ENCODE results near the gene SPOCK1. TPM values are rescaled to one million over a fixed set of nuclear protein-coding genes. Genes with fewer than 3 reads are reported as not detected.

Gene SPOCK1
- total RNA-seq, 1 experiment from 2014 or later: 10.9 TPM

DNA sequence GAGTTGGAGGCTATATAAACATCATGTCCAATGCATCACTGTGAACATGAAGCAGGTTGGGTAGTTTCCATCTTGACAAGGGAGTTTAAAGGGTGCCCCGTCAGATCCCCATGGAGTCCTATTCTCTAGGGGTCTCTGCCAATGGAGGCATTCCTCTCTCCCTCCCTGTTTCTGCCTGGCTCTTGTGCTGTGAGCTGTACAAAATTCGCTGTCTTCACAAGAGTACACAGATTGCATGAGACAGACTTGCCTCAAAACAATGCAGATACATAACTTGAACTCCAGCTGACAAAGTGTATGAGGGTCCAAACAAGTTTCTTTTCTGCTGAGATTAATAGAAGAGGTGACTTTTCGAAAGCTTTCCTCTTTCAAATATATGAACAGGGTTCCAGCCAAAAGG, 165.2 kb downstream of the SPOCK1 start:
- no peak overlapping the region for H3T11ph ChIP-seq (ENCODE audit: low read length)
- H3K9me3 ChIP-seq (ENCODE audit: control insufficient read depth, low read depth, low read length): no peaks in the 10 kb centered on the region
- H3K9ac ChIP-seq (ENCODE audit: extremely low read depth, insufficient read length, low read length): no peak overlapping the region
- 0 out of 2 replicates have a peak, but pooled peaks cover 2% of the 10 kb centered on the region for H3K4me1 ChIP-seq (ENCODE audit: insufficient read depth, low read length)
- Mint-ChIP-seq H3K4me1 (peaks cover 5 to 8% of the 10 kb centered on the region in 2 experiments; a peak in 3 of 4 replicates), H3K27me3 (ENCODE audit: low read depth) (no peaks in the 10 kb centered on the region), H3K36me3 (ENCODE audit: insufficient read depth in 1 of 3, low read depth in 3 of 3) (no peaks in the 10 kb centered on the region), H3K4me3 (no peak overlapping the region), H3K27ac (no peak overlapping the region), H3K9me3 (no peaks in the 10 kb centered on the region)
- H2BK15ac ChIP-seq (ENCODE audit: low read depth, low read length): no peak overlapping the region
- no peaks in the 10 kb centered on the region for H3K23me2 ChIP-seq (ENCODE audit: insufficient read length, low read depth, low read length, poor library complexity, severe bottlenecking)
- no peak overlapping the region for H3K18ac ChIP-seq (ENCODE audit: insufficient read length, low read depth, low read length)
- no peaks in the 10 kb centered on the region for H3K79me2 ChIP-seq (ENCODE audit: insufficient read depth, low read length)
- no peak overlapping the region for H2BK20ac ChIP-seq (ENCODE audit: low read depth, low read length, poor library complexity, severe bottlenecking)
- H3K79me1 ChIP-seq (ENCODE audit: insufficient read depth, low read depth, low read length, poor library complexity, severe bottlenecking): no peaks in the 10 kb centered on the region
- H2BK5ac ChIP-seq (ENCODE audit: insufficient read length, low read length): no peak overlapping the region
- H3K27ac ChIP-seq (ENCODE audit: insufficient read length, low read depth, low read length): no peak overlapping the region
- H4K91ac ChIP-seq (ENCODE audit: insufficient read length, low read depth, low read length): no peak overlapping the region
- H4K20me1 ChIP-seq (ENCODE audit: control insufficient read depth, insufficient read depth, insufficient read length): no peaks in the 10 kb centered on the region
- no peak overlapping the region for H3K23ac ChIP-seq (ENCODE audit: insufficient read length, low read depth, low read length)
- H4K8ac ChIP-seq (replicated peaks; ENCODE audit: insufficient read length, low read depth, low read length): no peak overlapping the region
- H2BK120ac ChIP-seq (ENCODE audit: low read depth, low read length, poor library complexity, severe bottlenecking): no peak overlapping the region
- H3K4me2 ChIP-seq (ENCODE audit: insufficient read depth, insufficient read length, low read length): no peak overlapping the region
- no peak overlapping the region for H2AFZ ChIP-seq (ENCODE audit: low read length)
- no peak overlapping the region for H3K56ac ChIP-seq (ENCODE audit: insufficient read length, low read depth, low read length)
- H3K27me3 ChIP-seq (ENCODE audit: insufficient read depth, low read length): no peaks in the 10 kb centered on the region
- H2BK12ac ChIP-seq (ENCODE audit: insufficient read length, low read depth, low read length): no peak overlapping the region
- H3K14ac ChIP-seq (ENCODE audit: insufficient read depth, low read length): no peak overlapping the region
- H2AK5ac ChIP-seq (ENCODE audit: insufficient read length, low read length): no peak overlapping the region
- no peak for DNase-seq
- H3K4ac ChIP-seq (ENCODE audit: low read depth, low read length): no peak overlapping the region
- H4K5ac ChIP-seq (ENCODE audit: insufficient read length, low read depth, low read length): no peak overlapping the region
- TF ChIP-seq, protein P1, sequence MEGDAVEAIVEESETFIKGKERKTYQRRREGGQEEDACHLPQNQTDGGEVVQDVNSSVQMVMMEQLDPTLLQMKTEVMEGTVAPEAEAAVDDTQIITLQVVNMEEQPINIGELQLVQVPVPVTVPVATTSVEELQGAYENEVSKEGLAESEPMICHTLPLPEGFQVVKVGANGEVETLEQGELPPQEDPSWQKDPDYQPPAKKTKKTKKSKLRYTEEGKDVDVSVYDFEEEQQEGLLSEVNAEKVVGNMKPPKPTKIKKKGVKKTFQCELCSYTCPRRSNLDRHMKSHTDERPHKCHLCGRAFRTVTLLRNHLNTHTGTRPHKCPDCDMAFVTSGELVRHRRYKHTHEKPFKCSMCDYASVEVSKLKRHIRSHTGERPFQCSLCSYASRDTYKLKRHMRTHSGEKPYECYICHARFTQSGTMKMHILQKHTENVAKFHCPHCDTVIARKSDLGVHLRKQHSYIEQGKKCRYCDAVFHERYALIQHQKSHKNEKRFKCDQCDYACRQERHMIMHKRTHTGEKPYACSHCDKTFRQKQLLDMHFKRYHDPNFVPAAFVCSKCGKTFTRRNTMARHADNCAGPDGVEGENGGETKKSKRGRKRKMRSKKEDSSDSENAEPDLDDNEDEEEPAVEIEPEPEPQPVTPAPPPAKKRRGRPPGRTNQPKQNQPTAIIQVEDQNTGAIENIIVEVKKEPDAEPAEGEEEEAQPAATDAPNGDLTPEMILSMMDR (conservative IDR thresholded peaks at IDR 0.05): no peak
- no CpG with 5 or more reads among the region's 3 CpGs for WGBS (ENCODE audit: extremely low coverage, insufficient read length, low lambda C conversion rate)

Measured in H9 (cell line).